Measurements from ENCODE around the gene FRMD8. TPM values are rescaled to one million over a fixed set of nuclear protein-coding genes. Genes with fewer than 3 reads are reported as not detected.

FRMD8 gene
- total RNA-seq, 1 experiment from 2014 or later, result 18.9 TPM

GRCh38 chr11:65433657-65434056 is 47.2 kb downstream of the FRMD8 start:
- peaks cover 70% of the 10 kb centered on the region for H3K4me1 Mint-ChIP-seq (ENCODE audit: insufficient read depth, unreplicated experiment)
- CTCF ChIA-PET, result interaction anchor here (1.6 kb wide), 1 partner anchor 18 kb away, joined by 5 read pairs; no protein-coding TSS in a partner anchor
- TF ChIP-seq CTCF (IDR thresholded peaks at IDR 0.05; ENCODE audit: unreplicated experiment), result no peak
- H3K9me3 Mint-ChIP-seq (ENCODE audit: unreplicated experiment), result no peaks in the 10 kb centered on the region
- peak overlapping the region; percentile 90 for H3K27ac Mint-ChIP-seq (ENCODE audit: low read depth, unreplicated experiment)
- DNase-seq (ENCODE audit: unreplicated experiment), result no peak
- intact Hi-C loops (cut with micrococcal nuclease), result no loop called here
- BruUV-seq (replicated peaks), result no TSS peak
- peak overlapping the region; percentile 98 for H3K4me3 Mint-ChIP-seq (ENCODE audit: unreplicated experiment)
- peaks cover 100% of the 10 kb centered on the region for H3K36me3 Mint-ChIP-seq (ENCODE audit: insufficient read depth, unreplicated experiment)
- H3K27me3 Mint-ChIP-seq (ENCODE audit: insufficient read depth, unreplicated experiment), result no peaks in the 10 kb centered on the region
- POLR2A ChIA-PET, result interaction anchor here (0.9 to 5.0 kb wide), 8 partner anchors 11 to 70 kb away, joined by 3 to 390 read pairs (median 6); partner anchors contain the start of genes MALAT1 and NEAT1

- BruUV-seq (replicated peaks), result no TSS peak
- Mint-ChIP-seq H3K27me3 (ENCODE audit: insufficient read depth, unreplicated experiment) (no peaks in the 10 kb centered on the region), H3K4me3 (ENCODE audit: unreplicated experiment) (peak overlapping the region; percentile 57), H3K4me1 (ENCODE audit: insufficient read depth, unreplicated experiment) (peaks cover 73% of the 10 kb centered on the region), H3K9me3 (ENCODE audit: unreplicated experiment) (no peaks in the 10 kb centered on the region), H3K36me3 (ENCODE audit: insufficient read depth, unreplicated experiment) (peaks cover 100% of the 10 kb centered on the region), H3K27ac (ENCODE audit: low read depth, unreplicated experiment) (peak overlapping the region; percentile 90)
- TF ChIP-seq CTCF (IDR thresholded peaks at IDR 0.05; ENCODE audit: unreplicated experiment), result no peak
- intact Hi-C loops (cut with micrococcal nuclease), result no loop called here
- CTCF ChIA-PET, result interaction anchor here (1.6 kb wide), 1 partner anchor 18 kb away, joined by 5 read pairs; no protein-coding TSS in a partner anchor
- POLR2A ChIA-PET, result interaction anchor here (0.9 to 5.0 kb wide), 8 partner anchors 12 to 69 kb away, joined by 3 to 390 read pairs (median 6); partner anchors contain the start of genes MALAT1 and NEAT1
- DNase-seq (ENCODE audit: unreplicated experiment), result peak; percentile 26
These were observed 47.7 kb downstream of the FRMD8 start for GRCh38 chr11:65434057-65434666.

DNA sequence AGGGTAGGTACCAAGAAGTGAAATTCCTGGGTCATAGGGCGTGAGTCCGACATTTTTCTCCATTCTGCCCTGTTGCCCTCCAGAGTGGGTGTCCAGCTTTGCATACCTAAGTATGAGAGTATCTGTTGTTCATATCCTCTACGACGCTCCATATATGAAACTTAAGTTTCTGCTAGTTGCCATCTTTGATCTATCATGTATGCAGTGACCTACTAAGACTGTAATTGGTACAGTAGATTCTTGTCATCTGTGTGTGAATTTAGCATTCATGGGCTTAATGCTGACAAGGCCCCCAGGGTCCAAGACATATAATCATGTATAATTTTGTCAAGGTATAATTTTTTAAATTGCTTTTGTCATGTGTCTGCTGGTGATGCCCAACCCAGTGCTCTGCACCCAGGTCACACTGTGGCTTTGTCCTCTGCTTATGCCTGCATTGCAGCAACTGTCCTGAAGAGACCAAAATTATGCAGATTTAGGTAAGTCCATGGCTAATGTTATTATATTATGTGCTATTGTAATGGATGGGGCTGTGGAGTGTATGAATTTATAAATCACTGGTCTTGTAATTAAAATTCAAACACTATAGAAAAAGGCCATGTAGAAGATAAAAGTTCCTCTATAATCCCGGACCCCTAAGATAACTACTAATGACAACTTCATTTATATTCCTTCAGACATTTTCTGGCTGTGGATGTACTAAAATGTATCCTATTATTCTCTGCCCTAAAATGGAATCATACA is 48.4 kb downstream of the FRMD8 start:
- peaks cover 73% of the 10 kb centered on the region for H3K4me1 Mint-ChIP-seq (ENCODE audit: insufficient read depth, unreplicated experiment)
- intact Hi-C loops (cut with micrococcal nuclease), result no loop called here
- peak overlapping the region; percentile 90 for H3K27ac Mint-ChIP-seq (ENCODE audit: low read depth, unreplicated experiment)
- H3K9me3 Mint-ChIP-seq (ENCODE audit: unreplicated experiment), result no peaks in the 10 kb centered on the region
- ChIA-PET POLR2A (interaction anchor here (1.2 to 5.0 kb wide), 5 partner anchors 11 to 69 kb away, joined by 3 to 390 read pairs (median 57); partner anchors contain the start of genes MALAT1 and NEAT1), CTCF (interaction anchor here (1.6 kb wide), 1 partner anchor 19 kb away, joined by 5 read pairs; no protein-coding TSS in a partner anchor)
- BruUV-seq (replicated peaks), result no TSS peak
- peaks cover 100% of the 10 kb centered on the region for H3K36me3 Mint-ChIP-seq (ENCODE audit: insufficient read depth, unreplicated experiment)
- peak; percentile 23 for DNase-seq (ENCODE audit: unreplicated experiment)
- peak overlapping the region; percentile 57 for H3K4me3 Mint-ChIP-seq (ENCODE audit: unreplicated experiment)
- TF ChIP-seq CTCF (IDR thresholded peaks at IDR 0.05; ENCODE audit: unreplicated experiment), result no peak
- H3K27me3 Mint-ChIP-seq (ENCODE audit: insufficient read depth, unreplicated experiment), result no peaks in the 10 kb centered on the region

DNA sequence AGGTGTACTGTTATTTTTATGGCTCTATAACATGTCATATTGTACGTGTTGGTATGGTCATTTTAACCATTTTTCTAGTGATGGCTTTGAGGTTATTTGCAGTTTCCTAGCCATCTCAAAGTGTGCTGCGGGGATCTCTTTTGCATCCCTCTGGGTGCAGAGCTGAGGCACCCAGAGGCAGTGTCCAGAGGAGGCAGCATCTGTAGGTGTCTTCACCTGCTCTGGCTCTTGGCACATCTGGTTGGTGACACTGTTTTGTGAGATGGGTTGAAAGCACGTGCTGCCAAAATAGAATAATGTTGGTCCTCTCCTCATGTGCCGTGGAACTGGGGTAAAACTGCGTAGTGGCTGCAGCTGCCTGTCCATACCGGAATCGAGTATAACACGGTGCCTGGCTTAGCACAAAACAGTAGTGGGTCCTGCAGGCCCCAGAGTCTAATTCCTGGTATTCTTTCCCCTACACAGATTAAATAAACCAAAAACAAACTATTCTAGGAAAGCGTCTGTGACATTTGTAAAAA is 49.0 kb downstream of the FRMD8 start:
- no peaks in the 10 kb centered on the region for H3K27me3 Mint-ChIP-seq (ENCODE audit: insufficient read depth, unreplicated experiment)
- H3K4me3 Mint-ChIP-seq (ENCODE audit: unreplicated experiment), result peak overlapping the region; percentile 57
- H3K36me3 Mint-ChIP-seq (ENCODE audit: insufficient read depth, unreplicated experiment), result peaks cover 100% of the 10 kb centered on the region
- no peak for TF ChIP-seq CTCF (IDR thresholded peaks at IDR 0.05; ENCODE audit: unreplicated experiment)
- H3K4me1 Mint-ChIP-seq (ENCODE audit: insufficient read depth, unreplicated experiment), result peaks cover 72% of the 10 kb centered on the region
- no TSS peak for BruUV-seq (replicated peaks)
- peak; percentile 25 for DNase-seq (ENCODE audit: unreplicated experiment)
- intact Hi-C loops (cut with micrococcal nuclease), result no loop called here
- ChIA-PET POLR2A (interaction anchor here (4.9 to 5.0 kb wide), 3 partner anchors 10 to 68 kb away, joined by 57 to 390 read pairs (median 181); partner anchors contain the start of genes MALAT1 and NEAT1), CTCF (interaction anchor here (0.6 kb wide), 1 partner anchor 62 kb away, joined by 3 read pairs; no protein-coding TSS in a partner anchor)
- peak overlapping the region; percentile 90 for H3K27ac Mint-ChIP-seq (ENCODE audit: low read depth, unreplicated experiment)
- no peaks in the 10 kb centered on the region for H3K9me3 Mint-ChIP-seq (ENCODE audit: unreplicated experiment)

Data from MCF 10A (cell line).